Kidney (tissue), 22 donors: ENCODE measurements around the gene CCDC3. TPM values are rescaled to one million over a fixed set of nuclear protein-coding genes. Genes with fewer than 3 reads are reported as not detected.

Experiments used
- DNase-seq, 5 donors: peaks; one replicate each; pipeline ENCODE4 v3.0.0-alpha.2; 2013 to 2020
- FAIRE-seq: peaks from 2 replicates; lab custom pipeline; 2012; peaks lifted over from hg19 to GRCh38; lab: Jason Lieb, UNC
- H3K27ac ChIP-seq, 2 donors: one replicate each; pipeline ENCODE4 v1.7.0; 2013; ENCODE audit warnings: low read depth in 2 of 2, low read length in 2 of 2, inconsistent platforms in 1 of 2
- H3K27me3 ChIP-seq: one replicate; pipeline ENCODE4 v1.7.1; 2013; ENCODE audit warnings: low read length, inconsistent platforms; ENCODE audit not compliant: control insufficient read depth, insufficient read depth
- H3K36me3 ChIP-seq, 3 donors: one replicate each; pipeline versions ENCODE4 v1.7.0 to v1.7.1; 2013; ENCODE audit warnings: low read length in 3 of 3, control low read depth in 1 of 3, inconsistent platforms in 1 of 3; ENCODE audit not compliant: insufficient read depth in 3 of 3, control insufficient read depth in 2 of 3
- H3K4me1 ChIP-seq, 3 donors: one replicate each; pipeline versions ENCODE4 v1.7.0 to v1.7.1; 2013; ENCODE audit warnings: low read length in 3 of 3, inconsistent platforms in 1 of 3, low read depth in 1 of 3; ENCODE audit not compliant: control insufficient read depth in 2 of 3, insufficient read depth in 2 of 3
- H3K4me3 ChIP-seq, 3 donors: one replicate each; pipeline versions ENCODE4 v1.7.0 to v1.8.1; 2013; ENCODE audit warnings: low read length in 3 of 3, control low read depth in 1 of 3, inconsistent platforms in 1 of 3
- H3K9ac ChIP-seq, 3 donors: one replicate each; pipeline versions ENCODE4 v1.7.0 to v1.7.1; 2013; ENCODE audit warnings: low read length in 3 of 3, control low read depth in 1 of 3, inconsistent platforms in 1 of 3
- H3K9me3 ChIP-seq, 3 donors: one replicate each; pipeline versions ENCODE4 v1.7.0 to v1.7.1; 2013; ENCODE audit warnings: low read length in 3 of 3, control low read depth in 1 of 3, inconsistent platforms in 1 of 3; ENCODE audit not compliant: control insufficient read depth in 2 of 3, insufficient read depth in 1 of 3
- CTCF ChIP-seq: IDR thresholded peaks from 3 replicates; pipeline ENCODE4 v1.5.1; 2012; ENCODE audit warnings: mild to moderate bottlenecking, moderate library complexity, borderline replicate concordance; ENCODE audit not compliant: insufficient read depth; ENCODE audit errors: extremely low read depth
- intact Hi-C: fragments of 100-400 bp; cut with DNase I; formaldehyde crosslinking; loops from one replicate; pipeline ENCODE4 v1.11.1; 2022
- long read RNA-seq, 10 donors: library from polyadenylated mRNA in 1 of 10; unstranded in 1 of 10; transcript quantifications; one replicate each; pipeline ENCODE4 v2.0.0 and lab custom pipeline, GENCODE V29; 2021 to 2026
- polyA plus RNA-seq: library from polyadenylated mRNA; stranded (reverse); fragments of 350-450 nt; fragmentation: Illumina TruSeq; extraction: RNeasy Lipid Tissue Mini Kit (QIAGEN cat#74804); gene quantifications from one replicate; pipeline ENCODE4 v1.2.3, GENCODE V29; 2014; ENCODE audit warnings: low read depth, low replicate concordance; ENCODE audit not compliant: insufficient read depth
- total RNA-seq: library from RNA; stranded (reverse); fragmentation: NEBNext Ultra II Directional; extraction: Animal tissue kit (Norgen Biotek cat#: 25700); gene quantifications from one replicate; pipeline ENCODE4 v1.2.1, GENCODE V29; 2021
- donor health status: control.
- donor health status: control.
- donor health status: control.
- donor health status: control.
- donor health status: control.
- donor health status: DM: yes; HTN: yes; CAD: no.
- donor health status: Normal renal cell carcinoma (clear cell type).

The CCDC3 gene
- total RNA-seq (33.5 TPM), polyA plus RNA-seq (9.7 TPM)
- long read RNA-seq, donor 1, partial matches to known transcripts: 0 of 4 reads
- long read RNA-seq, donor 1, other reads (novel, unspliced or antisense): 0 of 4 reads
- long read RNA-seq, donor 2, partial matches to known transcripts: 0 of 4 reads
- long read RNA-seq, donor 2, other reads (novel, unspliced or antisense): 0 of 4 reads
- long read RNA-seq, donor 3, partial matches to known transcripts: 0 of 2 reads
- long read RNA-seq, donor 3, other reads (novel, unspliced or antisense): 0 of 2 reads
- long read RNA-seq, donor 4, partial matches to known transcripts: 0 of 4 reads
- long read RNA-seq, donor 4, other reads (novel, unspliced or antisense): 0 of 4 reads
- long read RNA-seq, donor 5: 0 reads
- long read RNA-seq, donor 6, partial matches to known transcripts: 0 of 2 reads
- long read RNA-seq, donor 6, other reads (novel, unspliced or antisense): 0 of 2 reads
- long read RNA-seq, donor 7, transcript CCDC3-201 (3 exons, 2,731 nt): major isoform, 21 of 32 reads
- long read RNA-seq, donor 7, partial matches to known transcripts: 1 of 32 reads
- long read RNA-seq, donor 7, other reads (novel, unspliced or antisense): 10 of 32 reads
- long read RNA-seq, donor 8, partial matches to known transcripts: 0 of 1 reads
- long read RNA-seq, donor 8, other reads (novel, unspliced or antisense): 0 of 1 reads
- long read RNA-seq, donor 9, partial matches to known transcripts: 0 of 4 reads
- long read RNA-seq, donor 9, other reads (novel, unspliced or antisense): 0 of 4 reads
- long read RNA-seq, donor 10, partial matches to known transcripts: 0 of 2 reads
- long read RNA-seq, donor 10, other reads (novel, unspliced or antisense): 0 of 2 reads

GRCh38 chr10:13001041-13001886 lies at the start of gene CCDC3:
TSS of gene CCDC3 (minus strand) at chr10:13001713. CDS start at chr10:13001570, 143 bp downstream.
- no peaks in the 10 kb centered on the region for H3K9me3 ChIP-seq
- H3K4me3 ChIP-seq: peak within 1 kb of the TSS in 2 of 3 donors; percentile 17 to 22
- FAIRE-seq (no peak), DNase-seq (peak; percentile 43 to 83 (median 59))
- H3K36me3 ChIP-seq: no peaks in the 10 kb centered on the region
- no peak for TF ChIP-seq CTCF
- H3K9ac ChIP-seq: no peak within 1 kb of the TSS
- H3K4me1 ChIP-seq: no peaks in the 10 kb centered on the region
- H3K27ac ChIP-seq: no peak within 1 kb of the TSS
- intact Hi-C loops: no loop called here
- H3K27me3 ChIP-seq: no peaks in the 10 kb centered on the region

- no peak for TF ChIP-seq CTCF
- FAIRE-seq: no peak
- intact Hi-C loops: no loop called here
- Histone ChIP-seq H3K4me1 (no peaks in the 10 kb centered on the region), H3K4me3 (no peak overlapping the region), H3K27ac (no peak overlapping the region), H3K9ac (no peak overlapping the region), H3K27me3 (no peaks in the 10 kb centered on the region), H3K36me3 (no peaks in the 10 kb centered on the region), H3K9me3 (no peaks in the 10 kb centered on the region)
- peak in 1 of 5 donors; percentile 9 for DNase-seq
Observed at GRCh38 chr10:13051126-13051694, 49.7 kb upstream of the CCDC3 start.

GRCh38 chr10:13049774-13050420 lies 48.4 kb upstream of the CCDC3 start:
- Histone ChIP-seq H3K4me1 (no peaks in the 10 kb centered on the region), H3K27me3 (no peaks in the 10 kb centered on the region), H3K27ac (no peak overlapping the region), H3K9ac (no peak overlapping the region), H3K36me3 (no peaks in the 10 kb centered on the region), H3K4me3 (no peak overlapping the region), H3K9me3 (no peaks in the 10 kb centered on the region)
- no peak for FAIRE-seq
- no peak for DNase-seq
- no peak for TF ChIP-seq CTCF
- intact Hi-C loops: no loop called here
